Stimulated activated CD4-positive, alpha-beta T cell treated with anti-CD3 and anti-CD28 coated beads, Interleukin-2, amount 100 ng/mL, for 24 hours (primary cell): ENCODE data around the gene YAP1.
"Not testable (repeated sequence)": the region's sequence is repeated elsewhere in the genome, so short reads cannot be mapped to it uniquely, and the experiment has no call there.

Experiments
- DNase-seq, 2 donors: peaks; one replicate each; pipeline ENCODE4 v3.0.0-alpha.2; 2020

Gene YAP1

DNA sequence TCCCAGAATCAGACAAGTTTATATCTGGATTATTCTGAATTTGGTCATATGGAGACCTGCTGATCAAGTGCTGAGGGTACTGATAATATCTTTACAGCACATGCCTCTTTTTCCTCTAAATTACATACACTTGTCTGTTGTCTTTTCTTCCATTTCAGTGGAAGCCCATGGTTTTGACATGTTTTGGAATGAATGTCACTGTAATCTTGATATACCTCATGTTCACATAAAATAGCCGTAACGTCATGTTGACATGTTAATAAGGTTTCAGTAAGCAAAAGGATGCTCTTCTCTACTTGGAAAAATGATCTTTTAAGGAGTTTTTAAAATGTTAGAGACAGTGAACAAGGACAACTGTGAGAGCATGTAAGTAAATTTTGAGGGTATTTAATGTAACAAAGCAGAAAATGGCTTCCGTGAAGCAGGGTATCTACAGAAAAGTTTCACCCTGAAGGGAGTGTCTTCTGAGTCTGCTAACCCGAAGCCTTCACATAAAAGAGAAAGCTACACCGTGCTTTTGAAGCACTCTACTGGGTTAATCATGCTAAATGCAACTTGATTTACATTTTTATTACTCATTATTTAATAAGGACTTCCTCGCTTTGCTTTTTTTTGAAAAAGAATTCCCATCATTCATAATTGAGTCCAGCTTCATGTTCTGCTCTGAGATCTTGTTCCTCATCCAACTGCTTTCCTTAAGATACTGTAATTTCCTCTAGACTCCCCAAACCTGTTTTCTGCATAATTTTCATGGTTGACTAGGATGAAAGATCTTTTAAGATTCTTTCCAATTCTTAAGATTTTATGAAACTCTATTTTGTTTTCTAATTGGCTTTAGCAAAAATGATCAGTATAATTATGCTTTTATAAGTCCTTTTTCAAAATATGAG lies 56.2 kb downstream of the YAP1 start:
- no peak for DNase-seq

DNA sequence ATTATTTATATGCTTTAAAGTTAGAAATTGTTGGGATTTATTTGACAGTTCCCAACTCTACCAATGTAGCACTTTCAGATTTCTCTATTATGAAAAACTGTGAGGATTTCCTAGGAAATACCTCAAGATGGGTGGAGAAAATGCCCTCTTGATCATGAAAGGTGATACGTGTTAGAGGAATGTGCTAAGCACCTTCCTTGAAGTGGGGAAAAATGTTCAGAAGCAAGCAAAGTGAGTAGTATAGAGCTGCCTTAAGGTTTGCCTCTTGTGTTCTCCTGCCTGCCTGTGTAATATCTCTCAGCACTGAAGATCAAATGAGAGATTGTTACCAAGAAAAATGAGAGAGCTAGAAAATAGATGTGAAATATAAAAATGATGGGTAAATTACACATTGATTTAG lies 58.2 kb downstream of the YAP1 start:
- DNase-seq, result no peak

- DNase-seq, result no peak
Observed at GRCh38 chr11:102171101-102171500, 60.9 kb downstream of the YAP1 start.

GRCh38 chr11:102172127-102172848 lies 62.0 kb downstream of the YAP1 start:
- no peak for DNase-seq

DNA sequence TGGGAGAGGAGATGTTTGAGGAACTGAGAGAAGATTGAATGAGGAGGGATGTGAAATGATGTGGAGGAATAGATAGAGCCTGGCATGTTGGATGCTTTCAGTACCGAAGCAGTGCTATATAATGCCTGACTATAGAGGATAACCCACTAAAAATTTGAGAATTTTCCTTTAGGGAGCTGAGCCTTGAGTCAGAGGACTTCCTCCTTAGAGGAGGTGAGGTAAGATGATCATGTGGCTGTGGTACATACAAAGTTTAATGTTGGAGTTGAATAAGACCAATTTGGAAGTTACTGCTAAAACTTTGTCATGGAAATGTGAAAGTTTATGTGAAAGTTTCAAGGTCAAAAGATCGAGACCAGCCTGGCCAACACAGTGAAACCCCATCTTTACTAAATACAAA lies 66.9 kb downstream of the YAP1 start:
- no peak for DNase-seq

DNA sequence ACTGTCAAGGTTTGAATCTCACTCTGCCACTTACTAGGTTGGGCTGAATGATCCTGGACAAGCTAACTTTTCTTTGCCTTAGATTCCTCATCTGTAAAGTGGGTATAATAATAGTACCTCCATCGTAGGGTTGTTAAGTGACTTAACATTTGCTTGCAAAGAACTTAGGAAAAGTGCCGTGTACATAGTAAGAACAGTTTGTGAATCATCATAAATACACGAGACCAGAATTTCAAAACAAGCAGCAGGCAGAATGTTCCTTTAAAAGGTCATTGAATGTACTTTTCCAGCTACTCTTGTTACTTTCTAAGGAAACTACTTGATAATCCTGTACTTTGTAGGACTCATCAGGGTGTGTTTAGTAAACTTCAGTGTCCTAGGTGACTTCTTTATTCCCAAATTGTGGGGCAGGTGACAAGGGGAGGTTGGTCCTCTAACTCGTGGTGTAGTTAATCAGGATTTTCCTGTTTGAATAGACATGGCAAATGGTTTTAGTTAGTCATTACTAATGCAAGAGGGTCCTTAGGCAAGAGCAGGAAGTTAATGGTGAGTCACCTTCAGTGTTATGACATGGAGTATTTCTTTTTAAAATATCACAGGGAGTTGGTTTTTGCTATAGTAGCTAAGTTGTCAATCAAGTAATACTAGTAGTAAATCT lies 67.9 kb downstream of the YAP1 start:
- no peak for DNase-seq

DNA sequence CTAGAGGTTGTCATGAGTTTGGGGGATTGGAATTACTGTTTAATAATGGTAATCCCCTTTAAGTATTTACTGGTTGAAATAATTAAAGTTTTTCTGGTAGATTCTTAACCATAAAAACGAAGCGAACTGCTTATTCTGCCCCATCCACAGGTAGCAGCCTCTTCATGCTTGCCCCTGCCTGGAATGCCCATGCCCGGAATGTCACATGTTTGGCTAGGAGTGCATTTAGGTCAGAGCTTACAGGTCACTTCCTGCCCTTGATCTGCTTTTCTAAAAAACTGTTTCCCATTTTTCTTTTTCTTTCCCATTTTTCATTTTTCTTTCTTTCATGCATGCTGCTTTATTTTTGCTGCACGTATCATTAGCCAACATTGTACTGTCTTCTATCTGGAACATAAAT lies 69.1 kb downstream of the YAP1 start:
- no peak for DNase-seq

GRCh38 chr11:102184269-102184987 lies 74.2 kb downstream of the YAP1 start:
- DNase-seq, result no peak

GRCh38 chr11:102186551-102187191 lies 76.4 kb downstream of the YAP1 start:
- DNase-seq, result no peak

DNA sequence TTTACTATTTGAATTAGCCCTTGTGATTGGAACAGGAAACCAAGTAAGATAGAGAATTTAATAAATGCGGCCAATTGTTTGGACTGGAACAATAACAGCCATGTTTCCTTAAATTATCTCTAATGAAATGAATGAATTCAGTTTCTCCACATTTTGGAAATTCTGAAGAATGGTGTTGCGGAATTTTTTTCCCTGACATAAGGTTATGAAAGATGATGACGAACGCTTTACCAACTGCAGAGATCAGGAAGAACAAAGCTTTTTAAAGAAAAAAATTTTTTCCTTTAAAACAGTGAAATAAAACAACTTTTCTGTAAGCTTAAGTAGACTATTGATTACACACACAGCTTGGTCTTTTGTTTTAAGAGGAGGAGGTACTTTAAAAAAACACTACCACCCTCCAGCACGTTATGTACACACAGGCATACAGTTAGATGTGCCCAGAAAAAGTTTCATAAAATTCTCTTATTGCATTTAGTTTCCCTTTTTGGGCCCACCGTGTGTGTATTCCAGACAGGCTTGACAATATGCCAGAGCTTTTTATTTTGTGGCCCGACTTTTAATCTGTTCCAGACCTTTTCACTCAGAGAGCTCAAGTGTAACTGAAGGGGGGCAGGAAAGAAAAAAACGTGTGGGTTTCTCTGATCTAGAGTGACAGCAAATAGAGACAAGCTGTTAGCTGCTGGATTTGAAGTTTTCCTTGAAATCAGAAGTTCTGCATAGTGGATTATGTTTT lies 77.3 kb downstream of the YAP1 start:
- no peak for DNase-seq

GRCh38 chr11:102188488-102188887 lies 78.2 kb downstream of the YAP1 start:
- no peak for DNase-seq

DNA sequence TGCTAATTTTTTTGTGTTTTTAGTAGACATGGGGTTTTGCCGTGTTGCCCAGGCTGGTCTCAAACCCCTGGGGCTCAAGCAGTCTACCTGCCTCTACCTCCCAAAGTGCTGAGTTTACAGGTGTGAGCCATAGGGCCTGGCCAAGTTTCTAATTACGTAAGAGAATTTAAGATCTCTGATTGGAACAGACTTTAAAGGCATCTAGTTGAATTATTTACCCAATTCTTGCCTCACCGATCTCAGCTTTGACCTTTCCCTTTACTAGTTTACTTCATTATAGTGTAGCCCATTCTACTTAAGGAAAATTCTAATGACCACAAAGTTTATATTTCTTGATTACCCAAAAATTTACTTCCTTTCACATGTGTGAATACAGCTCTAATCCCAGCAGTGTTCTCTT lies 81.6 kb downstream of the YAP1 start:
- DNase-seq, result no peak

GRCh38 chr11:102192349-102193066 lies 82.3 kb downstream of the YAP1 start:
- no peak for DNase-seq

DNA sequence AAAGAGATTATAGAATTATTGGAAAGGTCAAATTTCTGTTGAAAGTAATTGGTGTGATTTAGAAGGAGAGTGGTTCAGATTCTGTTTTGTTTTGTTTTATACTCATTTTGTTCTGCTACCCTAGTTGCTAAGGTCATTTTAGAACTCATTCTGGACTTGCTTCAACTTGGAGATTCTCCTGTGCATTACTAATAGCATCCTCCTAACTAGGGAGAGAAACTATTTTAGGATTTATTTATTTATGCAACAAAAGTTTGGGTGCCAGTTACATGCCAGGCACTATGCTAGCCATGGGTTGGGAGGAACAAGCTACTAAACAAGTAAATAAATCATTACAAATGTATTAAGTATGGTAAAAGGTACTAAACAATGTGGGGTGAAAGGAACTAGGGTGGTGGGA lies 84.0 kb downstream of the YAP1 start:
- DNase-seq, result no peak

GRCh38 chr11:102194990-102195389 lies 84.7 kb downstream of the YAP1 start:
- DNase-seq, result no peak

DNA sequence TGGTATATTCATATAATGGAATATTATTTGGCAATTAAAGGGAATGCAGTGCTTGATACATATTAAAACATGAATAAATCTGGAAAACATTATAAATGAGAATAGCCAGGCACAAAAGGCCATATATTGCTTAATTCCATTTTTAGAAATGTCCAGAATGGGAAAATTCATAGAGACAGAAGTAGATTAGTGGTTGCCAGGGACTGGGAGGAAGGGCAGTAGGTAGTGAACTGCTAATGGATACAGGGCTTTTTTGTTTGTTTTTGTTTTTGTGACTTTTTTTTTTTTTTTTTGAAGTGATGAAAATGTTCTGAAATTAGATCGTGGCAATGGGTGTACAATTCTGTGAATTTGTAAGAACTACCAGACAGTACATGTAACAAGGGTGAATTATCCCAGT lies 86.1 kb downstream of the YAP1 start:
- DNase-seq, result no peak

DNA sequence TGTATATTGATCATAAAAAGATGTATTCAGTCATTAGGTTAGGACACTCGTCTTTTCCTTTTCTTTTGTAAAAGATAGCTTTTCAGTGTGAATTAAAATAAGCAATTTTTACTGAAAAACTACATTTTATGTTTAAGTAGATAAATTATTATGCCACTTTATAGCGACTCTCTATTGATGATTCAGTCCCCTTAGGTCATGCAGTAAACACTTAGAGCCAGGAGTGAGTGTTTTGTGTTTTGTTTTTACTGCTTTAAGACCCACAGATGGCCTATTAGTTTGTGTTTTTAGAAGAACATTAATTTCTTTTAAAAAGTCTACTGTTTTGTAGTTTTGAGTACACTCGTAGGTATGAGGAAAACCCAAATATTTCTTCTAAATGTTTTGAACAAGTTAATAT lies 86.6 kb downstream of the YAP1 start:
- DNase-seq, result no peak

GRCh38 chr11:102197670-102198139 lies 87.5 kb downstream of the YAP1 start:
- no peak for DNase-seq

DNA sequence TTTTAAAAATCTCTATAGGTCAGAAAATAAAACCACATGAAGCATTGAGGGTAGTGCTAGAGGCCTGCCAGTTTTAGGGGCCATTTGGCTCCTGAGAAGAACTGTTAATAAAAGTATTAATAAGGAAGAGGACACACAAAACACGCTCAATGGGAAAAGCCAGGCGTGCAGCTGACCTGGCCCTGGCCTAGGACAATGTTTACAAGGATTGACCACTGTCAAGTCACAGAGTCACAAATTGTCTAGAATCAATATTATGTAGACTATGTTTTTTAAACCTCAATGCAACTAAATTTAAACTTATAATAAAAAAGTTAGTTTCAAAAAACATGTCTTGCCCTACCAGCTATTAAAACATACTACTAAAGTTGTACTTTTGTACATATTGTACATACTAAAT lies 89.4 kb downstream of the YAP1 start:
- no peak for DNase-seq

DNA sequence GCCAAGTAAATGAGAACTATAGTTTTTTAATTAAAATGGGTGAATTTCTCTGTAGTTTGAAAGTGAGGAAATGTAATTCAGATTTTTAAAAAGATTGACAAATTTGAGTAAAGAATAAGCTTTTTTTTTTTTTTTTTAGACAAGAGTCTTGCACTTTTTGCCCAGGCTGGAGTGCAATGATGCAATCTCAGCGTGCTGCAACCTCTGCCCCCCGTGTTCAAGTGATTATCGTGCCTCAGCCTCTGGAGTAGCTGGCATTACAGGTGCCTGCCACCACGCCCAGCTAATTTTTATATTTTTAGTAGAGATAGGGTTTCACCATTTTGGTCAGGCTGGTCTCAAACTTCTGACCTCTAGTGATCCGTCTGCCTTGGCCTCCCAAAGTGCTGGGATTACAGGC lies 90.1 kb downstream of the YAP1 start:
- not testable (repeated sequence) for DNase-seq

DNA sequence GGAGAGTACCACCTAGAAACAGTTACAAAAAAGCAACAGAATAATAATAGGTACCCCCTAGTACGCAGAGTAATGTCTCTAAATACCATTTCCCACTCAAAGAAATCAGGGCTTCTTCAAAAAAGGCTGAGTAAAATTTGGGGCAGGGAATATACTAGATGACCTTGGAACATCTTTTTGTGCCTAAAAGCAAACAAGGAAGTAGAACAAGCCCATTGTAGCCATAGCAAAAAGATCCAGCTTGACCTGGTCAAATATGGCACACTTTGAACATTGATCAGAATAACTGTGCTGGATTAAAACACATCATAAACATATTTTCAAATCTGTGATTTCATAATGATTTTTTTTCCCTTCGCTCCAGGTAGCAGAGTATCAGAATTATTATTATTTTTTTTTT lies 91.5 kb downstream of the YAP1 start:
- DNase-seq, result no peak
